Measurements from ENCODE around the gene NTRK3.

DNA sequence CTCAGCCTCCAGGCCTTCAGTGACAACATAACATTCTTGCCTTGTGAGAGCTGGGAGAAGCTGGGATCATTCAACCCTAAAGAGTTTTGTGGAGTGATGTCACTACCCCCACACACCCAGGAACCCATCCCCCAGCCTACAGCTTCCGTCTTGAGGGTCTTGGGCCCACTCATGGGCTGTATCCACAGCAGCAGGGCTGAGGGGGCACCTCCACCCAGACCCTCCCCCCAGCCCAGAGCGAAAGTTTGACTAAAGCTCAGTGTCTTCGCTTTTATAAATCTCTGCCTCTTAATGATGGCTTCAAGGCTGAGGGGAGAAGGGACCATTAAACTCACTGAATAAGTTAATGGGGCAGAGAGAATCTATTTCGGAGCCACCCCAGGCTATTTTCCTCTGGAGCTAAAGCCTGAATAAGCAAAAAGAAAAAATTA lies 23.8 kb downstream of the NTRK3 start:
- TF ChIP-seq, protein P1, sequence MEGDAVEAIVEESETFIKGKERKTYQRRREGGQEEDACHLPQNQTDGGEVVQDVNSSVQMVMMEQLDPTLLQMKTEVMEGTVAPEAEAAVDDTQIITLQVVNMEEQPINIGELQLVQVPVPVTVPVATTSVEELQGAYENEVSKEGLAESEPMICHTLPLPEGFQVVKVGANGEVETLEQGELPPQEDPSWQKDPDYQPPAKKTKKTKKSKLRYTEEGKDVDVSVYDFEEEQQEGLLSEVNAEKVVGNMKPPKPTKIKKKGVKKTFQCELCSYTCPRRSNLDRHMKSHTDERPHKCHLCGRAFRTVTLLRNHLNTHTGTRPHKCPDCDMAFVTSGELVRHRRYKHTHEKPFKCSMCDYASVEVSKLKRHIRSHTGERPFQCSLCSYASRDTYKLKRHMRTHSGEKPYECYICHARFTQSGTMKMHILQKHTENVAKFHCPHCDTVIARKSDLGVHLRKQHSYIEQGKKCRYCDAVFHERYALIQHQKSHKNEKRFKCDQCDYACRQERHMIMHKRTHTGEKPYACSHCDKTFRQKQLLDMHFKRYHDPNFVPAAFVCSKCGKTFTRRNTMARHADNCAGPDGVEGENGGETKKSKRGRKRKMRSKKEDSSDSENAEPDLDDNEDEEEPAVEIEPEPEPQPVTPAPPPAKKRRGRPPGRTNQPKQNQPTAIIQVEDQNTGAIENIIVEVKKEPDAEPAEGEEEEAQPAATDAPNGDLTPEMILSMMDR (IDR thresholded peaks at IDR 0.05), result no peak
- TF ChIP-seq POLR2A (IDR thresholded peaks at IDR 0.05), result no peak

Measured in testis (tissue), 2 donors.